Stimulated activated effector memory CD8-positive, alpha-beta T cell treated with anti-CD3 and anti-CD28 coated beads, Interleukin-12 subunit alpha, Interleukin-12 subunit beta, amount 100 ng/mL, for 72 hours (primary cell): ENCODE results near the gene ZMYM1.
"Not testable (repeated sequence)": the region's sequence is repeated elsewhere in the genome, so short reads cannot be mapped to it uniquely, and the experiment has no call there.

Experiments
- ATAC-seq: fragments of 150-1000 bp; cut with Tn5 transposase; 2 replicates; pipeline ENCODE4 v1.10.0; 2021
- DNase-seq, 2 donors: peaks; one replicate each; pipeline ENCODE4 v3.0.0; 2021 to 2022; ENCODE audit warnings: low spot score in 2 of 2
- H3K27ac Mint-ChIP-seq: one replicate; pipeline ENCODE4 v1.8.0; 2022; ENCODE audit warnings: mild to moderate bottlenecking, mixed read lengths
- H3K36me3 Mint-ChIP-seq: one replicate; pipeline ENCODE4 v1.8.0; 2022; ENCODE audit warnings: mild to moderate bottlenecking, mixed read lengths
- H3K4me1 Mint-ChIP-seq: one replicate; pipeline ENCODE4 v1.8.0; 2022; ENCODE audit warnings: mixed read lengths
- H3K4me3 Mint-ChIP-seq: one replicate; pipeline ENCODE4 v1.8.0; 2022; ENCODE audit warnings: mild to moderate bottlenecking, mixed read lengths
- H3K9me3 Mint-ChIP-seq: one replicate; pipeline ENCODE4 v1.8.0; 2022; ENCODE audit warnings: mixed read lengths

The ZMYM1 gene

DNA sequence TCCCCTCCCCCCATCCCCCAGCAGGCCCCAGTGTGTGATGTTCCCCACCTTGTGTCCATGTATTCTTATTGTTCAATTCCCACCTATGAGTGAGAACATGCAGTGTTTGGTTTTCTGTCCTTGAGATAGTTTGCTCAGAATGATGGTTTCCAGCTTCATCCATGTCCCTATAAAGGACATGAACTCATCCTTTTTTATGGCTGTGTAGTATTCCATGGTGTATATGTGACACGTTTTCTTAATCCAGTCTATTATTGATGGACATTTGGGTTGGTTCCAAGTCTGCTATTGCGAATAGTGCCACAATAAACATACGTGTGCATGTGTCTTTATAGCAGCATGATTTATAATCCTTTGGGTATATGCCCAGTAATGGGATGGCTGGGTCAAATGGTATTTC lies 24.9 kb upstream of the ZMYM1 start:
- not testable (repeated sequence) for H3K27ac Mint-ChIP-seq, ATAC-seq, H3K4me1 Mint-ChIP-seq, H3K4me3 Mint-ChIP-seq, H3K36me3 Mint-ChIP-seq, DNase-seq, H3K9me3 Mint-ChIP-seq

DNA sequence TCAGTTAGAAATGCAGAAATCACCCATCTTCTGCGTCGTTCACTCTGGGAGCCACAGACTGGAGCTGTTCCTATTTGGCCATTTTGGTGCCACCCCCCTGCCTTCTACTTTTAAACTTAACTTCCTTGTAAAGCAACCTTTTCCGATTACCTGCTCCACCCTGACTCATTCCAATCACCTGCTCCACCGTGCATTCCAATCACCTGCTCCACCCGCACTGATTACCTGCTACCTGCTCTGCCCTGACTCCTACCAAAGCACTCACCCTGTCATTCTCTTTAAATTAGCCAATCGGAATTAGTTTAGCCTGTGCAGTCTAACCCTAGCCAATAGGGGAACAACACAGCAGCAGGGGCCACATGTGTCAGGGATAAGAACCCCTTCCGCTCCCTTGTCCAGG lies 20.9 kb upstream of the ZMYM1 start:
- DNase-seq, H3K36me3 Mint-ChIP-seq, ATAC-seq, H3K4me1 Mint-ChIP-seq, H3K4me3 Mint-ChIP-seq, H3K9me3 Mint-ChIP-seq, H3K27ac Mint-ChIP-seq: not testable (repeated sequence)

DNA sequence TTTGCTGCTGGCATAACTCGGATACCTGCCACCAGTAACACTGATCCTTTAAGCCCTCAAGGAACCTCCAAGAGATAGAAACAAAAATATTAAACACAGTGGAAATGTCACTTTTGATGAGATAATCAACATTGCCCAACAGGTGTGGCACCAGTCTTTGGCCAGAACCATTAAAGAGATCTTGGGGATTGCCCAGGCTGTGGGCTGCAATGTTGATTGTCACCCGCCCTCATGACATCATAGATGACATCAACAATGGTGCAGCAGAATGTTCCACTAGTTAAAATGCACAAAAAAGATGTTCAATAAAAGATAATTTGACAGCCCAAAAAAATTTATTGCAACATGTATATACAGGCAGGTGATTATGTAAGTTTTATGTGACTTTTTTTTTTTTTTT lies 20.2 kb upstream of the ZMYM1 start:
- H3K36me3 Mint-ChIP-seq, result no peaks in the 10 kb centered on the region

DNA sequence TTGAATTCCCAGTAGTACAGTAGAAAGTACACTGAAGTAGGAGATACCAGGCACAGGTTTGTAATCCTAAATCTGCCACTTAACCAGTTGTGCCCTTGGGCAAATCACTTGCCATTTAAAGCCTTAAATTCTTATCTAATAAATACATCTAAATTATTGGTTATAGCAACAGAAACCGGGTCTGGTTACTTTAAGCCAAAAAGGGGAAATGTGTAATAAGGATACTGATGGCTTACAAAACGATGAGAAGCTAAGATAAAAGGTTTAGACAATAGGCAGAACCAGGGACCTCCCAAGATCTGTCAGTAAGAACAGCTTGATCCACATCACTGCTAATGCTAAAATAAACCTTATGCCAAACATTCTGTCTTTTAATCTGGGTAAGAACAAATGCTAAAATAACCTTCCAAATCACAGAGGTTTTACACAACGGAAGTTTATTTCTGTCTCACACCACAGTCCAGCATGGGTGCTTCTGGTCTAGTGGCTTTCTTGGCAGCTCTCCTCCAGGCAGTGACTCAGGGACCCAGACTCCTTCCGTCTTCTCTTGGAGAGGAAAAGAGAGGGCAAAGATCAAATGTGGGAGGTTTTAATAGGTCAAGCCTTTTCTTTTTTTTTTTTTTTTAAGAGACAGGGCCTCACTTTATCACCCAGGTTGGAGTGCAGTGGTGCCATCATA lies 16.5 kb upstream of the ZMYM1 start:
- no peak overlapping the region for H3K27ac Mint-ChIP-seq
- ATAC-seq, result no peak

More for the DNA sequence above, 20.2 kb upstream of the ZMYM1 start:
- Mint-ChIP-seq H3K9me3 (no peaks in the 10 kb centered on the region), H3K27ac (no peak overlapping the region), H3K4me1 (no peaks in the 10 kb centered on the region), H3K4me3 (no peak overlapping the region)
- no peak for ATAC-seq
- DNase-seq, result no peak

DNA sequence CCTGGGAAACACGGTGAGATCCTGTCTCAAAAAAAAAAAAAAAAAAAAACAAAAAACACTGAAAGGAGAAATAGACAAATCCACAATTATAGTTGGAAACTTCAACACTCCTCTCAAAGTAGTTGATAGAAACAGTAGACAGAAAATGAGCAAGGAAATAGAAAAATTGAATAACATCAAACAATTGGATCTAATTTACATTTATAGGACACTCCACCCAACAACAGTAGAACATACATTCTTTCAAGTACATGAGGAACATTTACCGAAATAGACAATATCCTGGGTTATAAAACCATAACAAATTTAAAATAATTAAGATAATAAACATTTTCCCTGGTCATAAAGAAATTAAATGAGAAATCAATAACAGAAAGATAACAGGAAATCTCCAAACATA lies 14.9 kb upstream of the ZMYM1 start:
- ATAC-seq, result no peak
- no peak for DNase-seq
- H3K36me3 Mint-ChIP-seq, result no peaks in the 10 kb centered on the region
- no peaks in the 10 kb centered on the region for H3K4me1 Mint-ChIP-seq
- no peak overlapping the region for H3K27ac Mint-ChIP-seq
- no peak overlapping the region for H3K4me3 Mint-ChIP-seq
- no peaks in the 10 kb centered on the region for H3K9me3 Mint-ChIP-seq

More for the DNA sequence above, 16.5 kb upstream of the ZMYM1 start:
- no peaks in the 10 kb centered on the region for H3K4me1 Mint-ChIP-seq
- no peaks in the 10 kb centered on the region for H3K9me3 Mint-ChIP-seq
- no peak for DNase-seq
- H3K4me3 Mint-ChIP-seq, result no peak overlapping the region
- H3K36me3 Mint-ChIP-seq, result no peaks in the 10 kb centered on the region

DNA sequence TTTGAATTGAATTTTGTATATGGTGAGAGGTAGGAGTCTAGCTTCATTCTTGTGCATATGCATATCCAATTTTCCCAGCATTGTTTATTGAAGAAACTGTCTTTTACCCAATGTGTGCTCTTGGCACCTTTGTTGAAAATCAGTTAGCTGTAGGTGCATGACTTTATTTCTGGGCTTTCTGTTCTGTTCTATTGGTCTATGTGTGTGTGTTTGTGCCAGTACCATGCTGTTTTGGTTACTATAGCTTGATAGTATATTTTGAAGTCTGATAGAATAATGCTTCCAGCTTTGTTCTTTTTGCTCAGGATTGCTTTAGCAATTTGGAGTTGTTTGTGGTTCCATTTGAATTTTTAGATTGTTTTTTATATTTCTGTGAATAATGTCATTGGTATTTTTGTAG lies 9.4 kb upstream of the ZMYM1 start:
- DNase-seq (no peak), ATAC-seq (no peak)
- no peaks in the 10 kb centered on the region for H3K4me1 Mint-ChIP-seq
- no peak overlapping the region for H3K27ac Mint-ChIP-seq
- no peaks in the 10 kb centered on the region for H3K36me3 Mint-ChIP-seq
- H3K9me3 Mint-ChIP-seq, result no peaks in the 10 kb centered on the region
- no peak overlapping the region for H3K4me3 Mint-ChIP-seq

DNA sequence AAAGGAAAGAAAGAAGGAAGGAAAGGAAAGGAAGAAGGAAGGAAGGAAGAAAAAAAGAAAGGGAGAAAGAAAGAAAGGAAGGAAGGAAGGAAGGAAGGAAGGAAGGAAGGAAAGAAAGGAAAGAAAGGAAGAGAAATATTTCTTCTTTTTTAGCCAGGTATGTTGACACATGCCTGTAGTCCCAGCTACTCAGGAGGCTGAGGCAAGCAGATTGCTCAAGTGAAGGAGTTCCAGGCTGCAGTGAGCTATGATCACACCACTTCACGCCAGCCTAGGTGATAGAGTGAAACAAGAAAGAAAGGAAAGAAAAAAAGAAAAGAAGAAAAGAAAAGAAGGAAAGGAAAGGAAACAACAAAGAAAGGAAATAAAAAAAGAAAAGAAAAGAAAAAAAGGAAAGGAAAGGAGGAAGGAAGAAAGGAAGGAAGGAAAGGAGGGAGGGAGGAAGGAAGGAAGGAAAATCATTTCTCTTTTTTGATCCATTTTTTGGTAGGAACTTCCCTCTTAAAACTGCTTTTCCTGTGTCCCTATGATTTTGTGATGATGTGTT lies 5.8 kb upstream of the ZMYM1 start:
- H3K4me1 Mint-ChIP-seq, result no peaks in the 10 kb centered on the region
- no peaks in the 10 kb centered on the region for H3K36me3 Mint-ChIP-seq
- ATAC-seq (no peak), DNase-seq (no peak)
- H3K9me3 Mint-ChIP-seq, result no peaks in the 10 kb centered on the region
- no peak overlapping the region for H3K4me3 Mint-ChIP-seq
- H3K27ac Mint-ChIP-seq, result no peak overlapping the region

DNA sequence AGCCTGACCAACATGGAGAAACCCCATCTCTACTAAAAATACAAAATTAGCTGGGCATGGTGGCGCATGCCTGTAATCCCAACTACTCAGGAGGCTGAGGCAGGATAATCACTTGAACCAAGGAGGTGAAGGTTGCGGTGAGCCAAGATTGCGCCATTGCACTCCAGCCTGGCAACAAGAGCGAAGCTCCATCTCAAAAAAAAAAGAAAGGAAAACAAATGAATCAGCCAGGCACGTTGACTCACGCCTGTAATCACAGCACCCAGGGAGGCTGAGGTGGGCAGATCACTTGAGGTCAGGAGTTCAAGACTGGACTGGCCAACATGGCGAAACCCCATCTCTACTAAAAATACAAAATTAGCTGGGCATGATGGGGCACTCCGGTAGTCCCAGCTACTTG lies 2.8 kb upstream of the ZMYM1 start:
- not testable (repeated sequence) for H3K27ac Mint-ChIP-seq, H3K4me3 Mint-ChIP-seq, ATAC-seq, H3K9me3 Mint-ChIP-seq, DNase-seq
- Mint-ChIP-seq H3K36me3 (peaks cover 11% of the 10 kb centered on the region), H3K4me1 (peaks cover 22% of the 10 kb centered on the region)

DNA sequence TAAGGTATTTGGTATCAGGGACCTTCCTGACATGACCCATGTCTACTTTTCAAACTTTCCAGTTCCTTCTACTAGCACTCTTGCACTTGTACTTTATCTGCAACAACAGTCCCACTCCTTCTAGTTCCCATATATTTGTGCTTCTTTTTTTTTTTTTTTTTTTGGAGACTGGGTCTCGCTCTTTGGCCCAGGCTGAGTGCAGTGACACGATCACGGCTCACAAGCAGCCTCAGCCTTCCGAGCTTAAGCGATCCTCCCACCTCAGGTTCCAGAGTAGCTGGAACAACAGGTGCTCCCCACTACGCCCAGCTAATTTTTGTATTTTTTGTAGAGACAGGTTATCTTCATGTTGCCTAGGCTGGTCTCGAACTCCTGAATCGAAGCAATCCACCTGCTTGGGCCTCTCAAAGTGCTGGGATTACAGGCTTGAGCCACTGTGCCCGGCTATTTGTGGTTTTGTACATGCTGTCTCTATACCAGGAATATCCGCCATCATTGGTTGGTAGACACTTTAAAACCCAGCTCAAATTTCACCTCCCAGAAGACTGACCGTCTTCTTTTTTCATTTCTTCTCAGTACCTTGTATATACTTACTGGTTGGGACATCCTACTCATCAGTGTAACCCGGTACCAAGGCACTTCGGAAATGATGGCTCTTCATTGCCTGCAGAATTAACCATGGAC lies 1.1 kb downstream of the ZMYM1 start:
- Mint-ChIP-seq H3K36me3 (peaks cover 18% of the 10 kb centered on the region), H3K4me1 (peaks cover 46% of the 10 kb centered on the region), H3K27ac (peak overlapping the region; percentile 99), H3K4me3 (peak overlapping the region; percentile 89), H3K9me3 (no peaks in the 10 kb centered on the region)
- no peak for ATAC-seq
- no peak for DNase-seq

DNA sequence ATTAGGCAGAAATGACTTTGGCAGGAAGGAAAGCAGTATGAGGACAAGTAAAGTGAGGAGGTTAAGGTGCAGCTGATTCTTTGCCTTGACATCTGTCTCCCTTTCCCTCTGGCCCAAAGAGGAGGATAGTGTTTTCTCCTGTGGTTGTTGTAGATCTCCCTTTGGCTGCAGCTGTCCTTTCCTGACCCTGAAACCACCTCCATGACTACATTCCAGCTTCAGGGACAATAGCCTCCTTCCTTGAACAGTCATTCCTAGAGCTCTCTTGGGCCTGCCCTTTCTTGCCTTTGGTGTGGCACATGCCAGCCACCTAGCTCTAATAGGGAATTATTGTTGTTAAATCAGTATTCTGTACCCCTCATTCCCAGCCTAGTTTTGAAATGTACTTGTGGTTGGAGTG lies 6.2 kb downstream of the ZMYM1 start:
- ATAC-seq (no peak), DNase-seq (no peak)
- Mint-ChIP-seq H3K4me1 (peaks cover 36% of the 10 kb centered on the region), H3K27ac (peak overlapping the region; percentile 43), H3K36me3 (peaks cover 7% of the 10 kb centered on the region), H3K4me3 (no peak overlapping the region), H3K9me3 (no peaks in the 10 kb centered on the region)

DNA sequence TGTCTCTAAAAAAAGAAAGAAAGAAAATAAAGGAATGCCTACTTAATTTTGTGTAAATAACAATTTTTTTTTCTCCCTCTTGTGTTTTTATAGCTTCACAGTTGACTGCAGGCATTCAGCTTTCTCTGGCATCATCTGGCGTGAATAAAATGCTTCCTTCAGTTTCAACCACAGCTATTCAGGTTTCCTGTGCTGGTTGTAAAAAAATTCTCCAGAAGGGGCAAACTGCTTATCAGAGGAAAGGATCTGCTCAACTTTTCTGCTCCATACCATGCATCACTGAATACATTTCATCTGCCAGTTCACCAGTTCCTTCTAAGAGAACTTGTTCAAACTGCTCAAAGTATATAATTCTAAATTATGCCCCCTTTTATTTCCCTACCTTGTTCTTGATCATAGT lies 18.0 kb downstream of the ZMYM1 start:
- ATAC-seq, result no peak
- no peak for DNase-seq
- Mint-ChIP-seq H3K27ac (peak overlapping the region; percentile 74), H3K4me1 (peaks cover 10% of the 10 kb centered on the region), H3K36me3 (peaks cover 57% of the 10 kb centered on the region), H3K9me3 (no peaks in the 10 kb centered on the region), H3K4me3 (no peak overlapping the region)

DNA sequence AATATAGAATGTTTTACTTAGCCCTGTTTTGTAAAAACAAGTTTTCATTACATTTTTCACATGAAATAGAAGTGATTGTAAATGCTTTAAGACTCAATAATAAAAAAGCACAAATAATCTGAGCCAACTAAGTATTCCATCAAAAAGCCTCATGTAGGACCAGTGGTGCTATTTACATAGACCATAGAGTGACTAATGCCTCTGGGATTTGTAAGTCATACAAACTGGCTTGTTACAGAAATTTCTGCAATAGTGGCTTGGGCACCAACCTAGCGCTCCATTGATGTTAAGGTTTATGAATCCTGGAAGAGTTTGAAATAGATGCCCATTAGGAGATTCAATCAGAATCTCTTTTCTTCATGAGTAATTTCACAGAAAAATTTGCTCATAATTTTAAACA lies 31.9 kb downstream of the ZMYM1 start:
- no peak for ATAC-seq

DNA sequence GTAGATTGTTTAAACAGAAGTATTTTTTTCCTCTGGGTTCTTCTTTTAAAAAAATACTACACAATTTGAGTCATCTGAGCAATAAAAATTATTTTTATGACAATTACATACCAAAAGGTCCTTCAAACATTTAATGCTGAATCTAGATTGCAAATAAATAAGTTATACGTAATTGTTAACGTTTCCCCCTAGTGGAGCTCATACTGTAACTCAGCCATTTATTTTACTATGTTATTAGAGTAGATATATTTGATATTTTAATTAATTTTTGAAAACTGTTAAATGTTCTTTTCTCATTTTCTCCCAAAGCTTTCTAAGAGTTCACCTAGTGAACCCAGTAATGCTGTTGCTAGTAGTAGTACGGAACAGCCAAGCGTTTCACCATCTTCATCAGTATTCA lies 33.5 kb downstream of the ZMYM1 start:
- Mint-ChIP-seq H3K4me3 (no peak overlapping the region), H3K27ac (no peak overlapping the region), H3K9me3 (no peaks in the 10 kb centered on the region), H3K36me3 (peaks cover 9% of the 10 kb centered on the region), H3K4me1 (peaks cover 10% of the 10 kb centered on the region)
- ATAC-seq (no peak), DNase-seq (no peak)

More for the DNA sequence above, 31.9 kb downstream of the ZMYM1 start:
- no peak overlapping the region for H3K27ac Mint-ChIP-seq
- no peak overlapping the region for H3K4me3 Mint-ChIP-seq
- H3K9me3 Mint-ChIP-seq, result no peaks in the 10 kb centered on the region
- peaks cover 9% of the 10 kb centered on the region for H3K36me3 Mint-ChIP-seq
- peaks cover 10% of the 10 kb centered on the region for H3K4me1 Mint-ChIP-seq
- DNase-seq, result no peak

DNA sequence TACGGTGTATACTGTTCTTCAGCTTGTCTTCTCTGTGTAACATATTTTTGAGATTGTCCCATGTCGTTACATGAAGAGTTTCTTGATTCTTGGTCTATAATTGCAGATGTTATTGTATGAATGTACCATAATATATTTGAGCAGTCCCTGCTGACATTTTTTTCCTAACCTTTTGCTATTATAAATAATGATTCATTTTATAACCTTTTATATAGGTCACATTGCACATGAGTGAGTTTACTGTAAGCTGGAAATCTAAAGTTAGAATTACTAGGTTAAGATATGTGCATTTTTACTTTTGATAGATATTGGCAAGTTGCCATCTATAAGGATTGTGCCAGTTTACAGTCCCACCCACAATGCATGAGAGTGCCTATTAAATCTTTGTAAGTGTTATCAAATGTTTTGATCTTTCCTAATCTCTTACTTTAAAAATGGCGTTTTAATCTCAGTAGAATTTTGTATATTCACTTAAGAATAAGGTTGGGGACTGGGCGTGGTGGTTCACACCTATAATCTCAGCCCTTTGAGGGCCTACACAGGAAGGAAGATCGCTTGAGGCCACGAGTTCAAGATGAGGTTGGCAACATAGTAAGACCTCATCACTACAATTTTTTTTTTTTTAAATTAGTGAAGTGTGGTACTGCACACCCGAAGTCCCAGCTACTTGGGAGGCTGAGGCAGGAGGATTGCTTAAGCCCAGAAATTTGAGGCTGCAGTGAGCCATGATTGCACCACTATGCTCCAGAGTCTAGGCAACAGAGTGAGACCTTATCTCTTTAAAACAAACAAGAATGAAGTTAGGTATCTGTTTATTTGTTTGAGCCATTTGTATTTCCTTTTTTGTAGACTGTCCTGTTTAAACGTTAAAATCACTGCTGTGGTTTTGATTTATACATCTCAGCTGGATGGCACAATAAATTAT lies 36.5 kb downstream of the ZMYM1 start:
- H3K36me3 Mint-ChIP-seq, result peaks cover 9% of the 10 kb centered on the region
- ATAC-seq (no peak), DNase-seq (no peak)
- no peak overlapping the region for H3K4me3 Mint-ChIP-seq
- H3K27ac Mint-ChIP-seq, result peak overlapping the region; percentile 68
- H3K9me3 Mint-ChIP-seq, result no peaks in the 10 kb centered on the region
- peaks cover 21% of the 10 kb centered on the region for H3K4me1 Mint-ChIP-seq

DNA sequence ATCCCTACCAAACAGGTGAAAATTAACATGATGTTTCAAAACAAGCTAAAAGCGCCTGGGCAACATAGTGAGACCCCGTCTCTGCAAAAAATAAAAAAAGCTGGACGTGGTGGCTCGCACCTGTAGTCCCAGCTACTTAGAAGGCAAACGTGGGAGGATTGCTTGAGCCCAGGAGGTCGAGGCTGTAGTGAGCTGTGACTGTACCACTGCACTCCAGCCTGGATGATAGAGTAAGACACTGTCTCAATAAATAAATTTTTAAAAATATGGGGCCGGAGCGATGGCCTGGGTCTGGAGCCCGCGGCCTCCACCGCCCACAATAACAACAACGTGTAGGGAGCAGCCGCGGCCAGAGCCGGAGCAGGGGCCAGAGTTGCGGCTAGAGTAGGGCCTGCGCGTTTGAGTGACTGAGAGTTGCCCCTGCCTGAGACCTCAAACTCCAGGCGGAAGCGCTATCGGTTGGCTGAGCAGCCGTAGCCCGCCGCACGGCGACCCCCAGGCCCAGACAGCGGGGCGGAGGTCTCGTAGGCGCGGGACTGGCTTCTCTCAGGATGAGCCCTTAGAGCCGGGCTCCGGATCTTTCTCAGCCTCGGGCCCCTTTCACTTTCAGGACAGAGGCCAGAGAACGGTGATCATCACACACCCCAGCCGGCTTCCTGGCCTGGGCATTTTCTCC lies 41.4 kb downstream of the ZMYM1 start:
- ATAC-seq (peak; percentile 63), DNase-seq (peak in 1 of 2 donors; percentile 54)
- H3K9me3 Mint-ChIP-seq, result peaks cover 3% of the 10 kb centered on the region
- H3K27ac Mint-ChIP-seq, result peak overlapping the region; percentile 29
- H3K4me1 Mint-ChIP-seq, result peaks cover 25% of the 10 kb centered on the region
- peak overlapping the region; percentile 26 for H3K4me3 Mint-ChIP-seq
- no peaks in the 10 kb centered on the region for H3K36me3 Mint-ChIP-seq
